MV-4-11 (cell line): Measurements from ENCODE around the gene POU4F1.

ENCODE experiments used
- DNase-seq: peaks from one replicate; lab custom pipeline; 2025; lab: John Stamatoyannopoulos, UW

Gene POU4F1, protein sequence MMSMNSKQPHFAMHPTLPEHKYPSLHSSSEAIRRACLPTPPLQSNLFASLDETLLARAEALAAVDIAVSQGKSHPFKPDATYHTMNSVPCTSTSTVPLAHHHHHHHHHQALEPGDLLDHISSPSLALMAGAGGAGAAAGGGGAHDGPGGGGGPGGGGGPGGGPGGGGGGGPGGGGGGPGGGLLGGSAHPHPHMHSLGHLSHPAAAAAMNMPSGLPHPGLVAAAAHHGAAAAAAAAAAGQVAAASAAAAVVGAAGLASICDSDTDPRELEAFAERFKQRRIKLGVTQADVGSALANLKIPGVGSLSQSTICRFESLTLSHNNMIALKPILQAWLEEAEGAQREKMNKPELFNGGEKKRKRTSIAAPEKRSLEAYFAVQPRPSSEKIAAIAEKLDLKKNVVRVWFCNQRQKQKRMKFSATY

GRCh38 chr13:78603240-78603957 lies at the start of gene POU4F1:
TSS of gene POU4F1 (minus strand) at chr13:78603552. CDS start at chr13:78603326, 226 bp downstream.
- DNase-seq, result peak; percentile 34

- no peak for DNase-seq
These were observed 49.3 kb upstream of the POU4F1 start for GRCh38 chr13:78652651-78653050.

GRCh38 chr13:78650717-78651083 lies 47.3 kb upstream of the POU4F1 start:
- no peak for DNase-seq

DNA sequence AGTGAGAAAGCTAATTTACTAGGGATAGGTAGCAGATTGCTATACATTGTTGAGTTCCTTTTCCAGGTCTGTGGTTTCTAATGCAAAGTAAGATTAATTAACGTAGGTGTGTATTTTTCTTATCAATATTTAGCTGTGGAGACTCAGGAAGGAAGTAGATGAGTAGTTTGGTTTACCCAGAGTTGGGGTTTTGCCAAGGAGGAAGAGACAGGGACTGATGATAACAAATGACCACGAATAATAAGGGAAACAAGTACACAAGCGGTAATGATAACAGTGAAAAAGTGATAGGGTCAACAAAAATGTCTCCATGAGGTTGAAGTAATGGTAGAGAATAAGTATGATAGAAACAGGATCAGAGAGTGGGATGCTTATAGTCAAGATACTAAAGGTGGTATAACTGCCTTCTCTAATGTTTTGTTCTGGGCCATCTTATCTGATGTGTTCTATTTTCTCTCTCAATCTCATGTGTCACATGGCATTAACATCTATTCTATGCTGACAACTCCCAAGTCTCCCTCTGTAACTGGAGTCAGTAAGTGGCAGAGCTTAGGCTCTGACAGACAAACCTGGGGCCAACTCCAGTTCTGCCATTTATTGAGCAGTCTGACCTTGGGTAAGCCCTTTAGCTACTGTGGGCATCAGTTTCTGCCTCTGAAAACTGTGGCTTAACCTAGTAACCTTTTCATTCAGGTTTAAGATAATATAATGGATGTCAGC lies 46.8 kb upstream of the POU4F1 start:
- DNase-seq, result peak; percentile 15

DNA sequence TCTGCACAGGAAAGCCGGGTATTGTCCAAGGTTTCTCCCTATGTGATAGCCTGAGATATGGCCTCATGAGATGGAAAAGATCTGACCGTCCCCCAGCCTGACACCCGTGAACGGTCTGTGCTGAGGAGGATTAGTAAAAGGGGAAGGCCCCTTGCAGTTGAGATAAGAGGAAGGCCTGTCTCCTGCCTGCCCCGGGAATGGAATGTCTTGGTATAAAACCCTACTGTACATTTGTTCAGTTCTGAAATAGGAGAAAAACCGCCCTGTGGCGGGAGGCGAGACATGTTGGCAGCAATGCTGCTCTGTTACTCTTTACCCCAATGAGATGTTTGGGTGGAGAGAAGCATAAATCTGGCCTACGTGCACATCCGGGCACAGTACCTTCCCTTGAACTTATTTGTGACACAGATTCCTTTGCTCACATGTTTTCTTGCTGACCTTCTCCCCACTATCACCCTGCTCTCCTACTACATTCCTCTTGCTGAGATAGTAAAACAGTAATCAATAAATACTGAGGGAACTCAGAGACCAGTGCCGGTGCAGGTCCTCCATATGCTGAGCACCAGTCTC lies 43.8 kb upstream of the POU4F1 start:
- DNase-seq, result peak; percentile 74

DNA sequence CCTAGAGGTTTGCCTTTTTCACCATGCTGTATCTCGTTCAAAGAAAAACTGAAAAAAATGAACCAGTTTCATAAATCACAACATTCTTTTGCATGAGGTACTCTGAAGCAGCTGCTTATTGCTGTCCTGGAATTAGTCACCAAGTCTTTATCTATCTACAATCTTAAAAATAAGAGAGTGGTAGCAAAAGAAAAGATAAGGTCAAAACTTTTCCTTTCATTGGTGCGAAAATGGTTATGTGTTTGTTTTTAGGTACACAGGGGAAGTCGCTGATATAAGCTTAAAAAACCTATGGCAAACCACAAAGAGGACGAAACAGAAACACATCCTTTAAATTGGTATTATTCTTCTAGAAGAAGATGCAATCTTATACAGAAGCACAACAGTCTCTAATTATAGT lies 34.9 kb upstream of the POU4F1 start:
- no peak for DNase-seq

DNA sequence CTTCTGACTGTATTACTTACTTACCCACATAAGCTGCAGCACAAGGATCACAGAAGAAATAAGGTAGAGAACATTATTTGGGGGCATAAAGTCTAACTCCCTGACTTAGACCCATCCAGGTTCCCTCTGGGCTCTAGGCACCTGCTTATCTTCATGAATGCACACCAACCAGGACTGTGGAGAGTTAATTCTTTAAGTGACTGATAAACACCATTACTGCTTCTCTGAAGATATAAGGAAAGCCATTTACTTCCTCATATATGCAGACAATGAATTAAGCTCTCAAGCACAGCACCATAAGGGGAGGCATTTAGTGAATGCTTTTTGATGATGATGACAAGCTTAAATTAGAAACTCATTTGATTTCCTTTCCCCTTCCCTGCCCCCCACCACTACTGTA lies 33.1 kb upstream of the POU4F1 start:
- DNase-seq, result no peak

GRCh38 chr13:78632996-78633395 lies 29.6 kb upstream of the POU4F1 start:
- DNase-seq, result no peak

- DNase-seq, result no peak
These were observed 27.7 kb upstream of the POU4F1 start for GRCh38 chr13:78631077-78631476.

- no peak for DNase-seq
These were observed 27.2 kb upstream of the POU4F1 start for GRCh38 chr13:78630511-78630910.

GRCh38 chr13:78625384-78625783 lies 22.0 kb upstream of the POU4F1 start:
- no peak for DNase-seq

DNA sequence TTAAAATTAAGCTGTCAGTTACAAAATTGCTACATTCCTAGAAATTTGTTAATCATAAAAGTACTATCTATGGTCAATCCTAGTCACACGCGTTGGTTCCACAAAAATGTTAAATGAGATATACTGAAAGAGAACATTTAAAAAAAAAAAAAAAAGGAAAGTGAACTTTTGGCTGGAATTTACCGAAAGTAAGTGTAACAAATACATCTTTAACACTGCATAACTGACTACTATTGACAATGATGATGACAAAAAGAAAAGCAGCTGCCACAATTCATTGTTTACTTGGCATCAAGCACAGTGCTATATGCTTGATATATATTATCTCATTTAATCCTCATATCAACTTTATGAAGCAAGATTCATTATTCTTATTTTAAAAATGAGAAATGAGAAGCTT lies 19.8 kb upstream of the POU4F1 start:
- DNase-seq, result no peak

DNA sequence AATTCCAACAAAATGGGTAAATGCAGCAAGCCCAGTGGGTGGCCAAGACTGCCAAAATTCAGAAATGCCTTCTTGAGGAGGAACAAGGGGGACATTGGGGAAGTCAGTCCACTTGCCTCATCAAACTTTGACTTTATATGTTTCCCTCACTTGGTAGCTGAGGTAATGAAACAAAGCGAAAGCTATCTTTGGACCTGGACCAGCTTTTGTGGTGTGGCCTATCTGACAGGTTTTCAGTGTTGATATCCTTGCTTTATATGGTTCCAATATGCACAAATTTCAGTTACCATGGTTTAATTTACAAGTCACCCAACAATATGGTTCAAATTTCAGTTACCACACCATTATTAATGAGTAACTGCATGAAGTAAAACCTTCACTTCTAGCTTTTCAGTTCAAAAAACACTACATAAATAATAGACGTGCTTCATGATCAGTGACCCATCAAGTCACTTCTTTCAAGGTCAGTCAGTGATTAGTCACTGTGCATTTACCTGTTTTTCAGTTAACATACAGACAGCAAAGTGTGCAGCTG lies 17.7 kb upstream of the POU4F1 start:
- no peak for DNase-seq

GRCh38 chr13:78618411-78618810 lies 15.1 kb upstream of the POU4F1 start:
- no peak for DNase-seq

GRCh38 chr13:78611040-78611439 lies 7.7 kb upstream of the POU4F1 start:
- DNase-seq, result no peak

DNA sequence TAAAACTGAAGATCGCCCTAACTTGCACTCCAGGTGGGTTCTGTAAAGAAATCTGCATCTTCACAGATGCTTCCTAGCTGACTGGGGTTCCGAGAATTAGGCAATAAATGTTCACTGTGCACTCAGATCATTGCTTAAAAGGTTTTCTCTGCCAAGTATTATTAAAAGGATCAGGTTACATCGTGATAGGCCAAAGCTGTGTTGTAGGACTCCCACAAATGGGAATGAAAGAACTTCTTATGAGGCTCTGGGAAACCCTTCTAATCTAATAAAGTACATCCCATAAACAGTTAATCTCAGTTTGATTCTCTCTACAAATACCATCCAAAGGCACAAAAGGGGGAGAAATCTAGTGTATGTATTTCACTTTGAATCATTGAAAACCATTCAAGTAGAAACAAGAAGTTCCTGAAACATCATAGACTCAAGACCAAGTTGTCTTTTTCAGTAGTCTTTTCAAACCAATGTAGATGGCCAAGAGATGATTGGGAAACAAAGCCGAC lies 7.1 kb upstream of the POU4F1 start:
- no peak for DNase-seq

DNA sequence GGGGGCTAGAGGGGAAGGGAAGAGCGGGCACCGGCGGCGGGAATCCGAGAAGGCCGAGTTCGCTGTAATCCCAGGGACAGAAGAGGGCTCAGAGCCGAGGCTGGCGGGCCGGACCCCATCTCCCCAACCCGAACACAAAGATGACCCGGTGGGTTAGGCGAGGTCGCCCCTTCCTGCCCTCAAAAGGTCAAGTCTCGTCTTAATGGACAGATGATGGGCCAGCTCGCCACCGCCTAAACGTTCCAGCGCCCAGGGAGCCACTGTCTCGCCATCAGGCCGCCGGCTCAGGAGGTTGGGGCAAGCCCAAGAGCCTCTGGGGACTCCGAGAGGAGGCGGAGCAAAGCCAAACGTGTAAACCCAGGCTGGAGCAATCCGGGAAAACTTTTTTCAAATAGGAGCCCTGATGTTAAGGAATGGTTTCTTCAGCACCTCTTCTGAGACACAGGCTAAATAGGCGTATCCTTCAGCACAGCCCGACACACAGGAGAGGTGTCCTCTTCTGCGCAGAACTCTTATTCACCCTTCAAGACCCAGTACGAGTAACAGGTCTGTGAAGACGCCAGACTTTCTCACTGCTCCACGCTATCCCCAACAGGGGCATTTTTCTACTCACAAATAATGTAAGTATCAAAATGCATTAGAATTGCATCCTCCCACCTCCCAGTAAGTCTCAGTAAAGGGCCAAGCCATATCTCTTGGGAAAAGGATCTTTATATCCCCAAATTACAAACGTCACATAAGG lies 6.3 kb upstream of the POU4F1 start:
- DNase-seq, result no peak

DNA sequence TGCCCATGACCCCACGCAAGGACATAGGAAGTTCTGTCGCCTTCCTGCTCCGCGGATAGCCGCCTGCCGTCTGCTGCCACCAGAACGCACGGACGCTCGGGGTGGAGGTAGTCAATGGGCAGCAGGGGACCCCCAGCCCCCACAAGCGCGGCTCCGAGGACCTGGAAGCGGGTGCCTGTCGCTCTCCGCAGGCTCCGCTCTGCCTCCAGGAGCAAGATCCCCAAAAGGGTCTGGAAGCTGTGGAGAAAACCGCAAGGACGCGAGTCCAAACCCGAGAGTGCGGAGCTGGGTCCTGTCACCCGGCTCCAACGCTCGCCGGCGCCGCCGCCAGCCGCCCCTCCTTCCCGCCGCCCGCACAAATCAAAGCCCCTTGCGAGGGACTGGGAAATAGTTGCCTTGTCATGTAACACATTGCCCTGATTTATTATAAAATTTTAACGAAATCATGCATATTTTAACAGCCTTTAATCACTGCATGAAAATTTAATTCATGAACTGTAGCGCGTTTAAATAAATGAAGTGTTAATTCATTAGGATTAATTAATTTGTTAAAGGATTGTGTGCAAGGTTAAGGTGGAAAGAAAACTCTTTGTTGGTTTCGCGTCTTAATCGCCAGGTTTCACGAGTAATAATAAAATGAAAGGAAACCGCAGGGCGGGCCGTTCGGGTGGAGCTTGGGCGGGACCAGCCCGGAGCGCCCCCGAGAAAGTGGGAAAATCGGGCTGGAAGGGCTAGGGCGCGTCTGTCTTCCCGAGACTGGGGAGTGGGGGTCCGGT lies 5.5 kb upstream of the POU4F1 start:
- no peak for DNase-seq

DNA sequence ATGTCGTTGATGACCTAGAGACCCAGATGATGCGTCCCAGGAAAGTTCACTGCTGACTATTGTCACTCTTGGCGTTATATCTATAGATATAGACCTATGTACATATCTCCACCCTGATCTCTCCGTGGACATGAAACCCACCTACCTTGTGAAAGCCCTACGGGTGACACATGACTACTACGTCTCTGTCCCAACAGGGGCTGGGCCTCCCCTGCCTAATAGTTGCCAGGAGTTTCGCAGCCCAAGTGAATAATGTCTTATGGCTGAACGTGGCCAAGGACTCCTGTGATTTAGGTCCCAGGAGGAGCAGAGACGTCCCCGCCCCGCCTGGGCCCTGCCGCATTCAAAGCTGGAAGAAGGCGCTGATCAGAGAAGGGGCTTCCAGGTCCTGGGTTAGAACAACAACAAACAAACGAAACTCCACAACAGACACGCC lies 4.9 kb upstream of the POU4F1 start:
- no peak for DNase-seq
